HCT116 (cell line): Measurements from ENCODE around the gene DNAJC5. TPM values are rescaled to one million over a fixed set of nuclear protein-coding genes. Genes with fewer than 3 reads are reported as not detected.

ENCODE experiments used
- ATAC-seq: fragments of 200-7000 bp; cut with Tn5 transposase; 2 replicates; pipeline ENCODE4 v1.9.1; 2020; ENCODE audit warnings: mild to moderate bottlenecking, moderate library complexity
- BruUV-seq: library from RNA; stranded (reverse); fragments of 400-500 nt; replicated peaks from 2 replicates; lab custom pipeline; 2021; lab: Mats Ljungman, UMichigan
- CTCF ChIA-PET: fragments of 300-600 bp; sonication (Branson Sonifier 250); formaldehyde crosslinking; loops from one replicate; lab custom pipeline; 2021; ENCODE audit warnings: antibody characterized with exemption; lab: Charles Lee
- POLR2A ChIA-PET: fragments of 300-600, 350-600 bp; sonication (Branson Sonifier 250); formaldehyde crosslinking; loops from one replicate; lab custom pipeline; 2021; ENCODE audit warnings: antibody characterized with exemption; lab: Charles Lee
- RAD21 ChIA-PET, 2 experiments: fragments of 300-600 bp; sonication (Branson Sonifier 250); formaldehyde crosslinking; loops; one replicate each; lab custom pipeline; 2023; ENCODE audit warnings: low total read pairs in 2 of 2; ENCODE audit not compliant: uncharacterized antibody in 2 of 2, unreplicated experiment in 2 of 2, low non-redundant PET in 1 of 2; lab: Charles Lee
- DNase-seq: peaks from one replicate; pipeline ENCODE4 v3.0.0-alpha.2; 2010; ENCODE audit warnings: low read depth, low spot score
- H2AFZ ChIP-seq: fragments of 200-600 bp; shearing (Covaris generic), sonication (generic); 2 replicates; pipeline ENCODE4 v1.6.1; 2017; ENCODE audit warnings: low read depth, mixed run types, mixed read lengths, antibody characterized with exemption, low read length; ENCODE audit not compliant: poor library complexity, severe bottlenecking
- H3K27ac ChIP-seq: 2 replicates; pipeline ENCODE4 v1.5.1; 2012; ENCODE audit warnings: low read depth, low read length
- H3K27me3 ChIP-seq: fragments of 200-600 bp; sonication (generic); 2 replicates; pipeline ENCODE4 v1.6.1; 2016; ENCODE audit warnings: mixed run types, low read length, mixed read lengths; ENCODE audit not compliant: insufficient read depth
- H3K36me3 ChIP-seq, 2 experiments: fragments of 200-500 bp in 1 of 2; fragments of 200-600 bp in 1 of 2; sonication (Bioruptor generic) in 1 of 2; sonication (generic) in 1 of 2; 2 replicates each; pipeline versions ENCODE4 v1.5.1 to v1.6.1; 2014 to 2016; ENCODE audit warnings: low read length in 2 of 2, inconsistent platforms in 1 of 2, mixed read lengths in 1 of 2, mixed run types in 1 of 2; ENCODE audit not compliant: insufficient read depth in 2 of 2, control insufficient read depth in 1 of 2
- H3K4me1 ChIP-seq, 2 experiments: fragments of 200-600 bp in 1 of 2; sonication (generic) in 1 of 2; 2 replicates each; pipeline versions ENCODE4 v1.5.1 to v1.6.1; 2012 to 2017; ENCODE audit warnings: low read length in 2 of 2, inconsistent platforms in 1 of 2, mild to moderate bottlenecking in 1 of 2, mixed read lengths in 1 of 2, mixed run types in 1 of 2, moderate library complexity in 1 of 2; ENCODE audit not compliant: insufficient read depth in 2 of 2, control insufficient read depth in 1 of 2
- H3K4me2 ChIP-seq: fragments of 200-600 bp; sonication (generic); 2 replicates; pipeline ENCODE4 v1.6.1; 2017; ENCODE audit warnings: mixed run types, low read length, mixed read lengths
- H3K4me3 ChIP-seq, 2 experiments: fragments of 200-600 bp in 1 of 2; sonication (generic) in 1 of 2; replicated peaks in 1 of 2; 2 replicates each; pipeline ENCODE4 v1.5.1; 2011 to 2016; ENCODE audit warnings: low read length in 2 of 2, control low read depth in 1 of 2, low read depth in 1 of 2, mild to moderate bottlenecking in 1 of 2, mixed read lengths in 1 of 2, mixed run types in 1 of 2
- H3K79me2 ChIP-seq: fragments of 200-600 bp; sonication (generic); 2 replicates; pipeline ENCODE4 v1.6.1; 2017; ENCODE audit warnings: mild to moderate bottlenecking, mixed run types, low read length, moderate library complexity, mixed read lengths; ENCODE audit not compliant: insufficient read depth
- H3K9ac ChIP-seq: fragments of 200-600 bp; sonication (generic); 2 replicates; pipeline ENCODE4 v1.6.1; 2016; ENCODE audit warnings: low read length, mixed read lengths
- H3K9me2 ChIP-seq: fragments of 200-600 bp; sonication (generic), shearing (Covaris generic); 2 replicates; pipeline ENCODE4 v1.6.1; 2017; ENCODE audit warnings: mixed run types, mild to moderate bottlenecking, moderate library complexity; ENCODE audit not compliant: insufficient read depth
- H3K9me3 ChIP-seq, 2 experiments: fragments of 200-500 bp in 1 of 2; fragments of 200-600 bp in 1 of 2; sonication (Bioruptor generic) in 1 of 2; sonication (generic) in 1 of 2; 2 replicates each; pipeline ENCODE4 v1.6.1; 2014 to 2017; ENCODE audit warnings: low read length in 2 of 2, mixed read lengths in 2 of 2, inconsistent platforms in 1 of 2, low read depth in 1 of 2, mild to moderate bottlenecking in 1 of 2, mixed run types in 1 of 2, moderate library complexity in 1 of 2; ENCODE audit not compliant: control insufficient read depth in 1 of 2, insufficient read depth in 1 of 2
- H4K20me1 ChIP-seq: fragments of 200-600 bp; sonication (generic), shearing (Covaris generic); 2 replicates; pipeline ENCODE4 v1.6.1; 2017; ENCODE audit warnings: mixed run types, mild to moderate bottlenecking, moderate library complexity; ENCODE audit not compliant: insufficient read depth
- ATF3 ChIP-seq: IDR thresholded peaks from 2 replicates; pipeline ENCODE4 v1.6.1; 2012
- CEBPB ChIP-seq: IDR thresholded peaks from 2 replicates; pipeline ENCODE4 v1.6.1; 2012; ENCODE audit warnings: low read depth
- CTCF ChIP-seq, 3 experiments: fragments of 200-600 bp in 1 of 3; sonication (generic) in 1 of 3; IDR thresholded peaks in 2 of 3; conservative IDR thresholded peaks in 1 of 3; 2 replicates each; pipeline ENCODE4 v1.5.1; 2012 to 2017; ENCODE audit warnings: low read depth in 2 of 3, low read length in 2 of 3, antibody characterized with exemption in 1 of 3, borderline replicate concordance in 1 of 3, control low read depth in 1 of 3, mild to moderate bottlenecking in 1 of 3, mixed read lengths in 1 of 3, mixed run types in 1 of 3, moderate library complexity in 1 of 3; ENCODE audit not compliant: insufficient read depth in 1 of 3
- FOSL1 ChIP-seq: IDR thresholded peaks from 2 replicates; pipeline ENCODE4 v1.6.1; 2012; ENCODE audit warnings: low read depth
- MAX ChIP-seq: IDR thresholded peaks from 2 replicates; pipeline ENCODE4 v1.6.1; 2012
- POLR2A ChIP-seq: IDR thresholded peaks from 2 replicates; pipeline ENCODE4 v1.7.0; 2011; ENCODE audit warnings: borderline replicate concordance; ENCODE audit not compliant: insufficient read depth, insufficient read length; ENCODE audit errors: extremely low read depth
- RAD21 ChIP-seq: IDR thresholded peaks from 2 replicates; pipeline ENCODE4 v1.6.1; 2012; ENCODE audit warnings: low read depth, mild to moderate bottlenecking
- TCF7L2 ChIP-seq: IDR thresholded peaks from 2 replicates; pipeline ENCODE4 v1.7.0; 2011; ENCODE audit warnings: borderline replicate concordance, inconsistent platforms; ENCODE audit not compliant: insufficient read depth, insufficient read length; ENCODE audit errors: extremely low read depth
- ZNF274 ChIP-seq: fragments of 200-500 bp; sonication (Bioruptor generic); IDR thresholded peaks from 2 replicates; pipeline ENCODE4 v1.6.1; 2014; ENCODE audit warnings: mild to moderate bottlenecking, low read depth, low read length, inconsistent platforms
- intact Hi-C: fragments of 100-400 bp; cut with micrococcal nuclease; formaldehyde crosslinking; loops from 2 replicates; pipeline ENCODE4 v1.10.0; 2022
- total RNA-seq: library from RNA; stranded (reverse); gene quantifications from one replicate; pipeline ENCODE4 v1.2.1, GENCODE V29; 2021; ENCODE audit not compliant: unreplicated experiment

The DNAJC5 gene
- total RNA-seq, 1 experiment from 2014 or later, result 38.3 TPM

- H3K4me3 ChIP-seq, result no peak overlapping the region
- POLR2A ChIA-PET, result no interaction called here
- CTCF ChIA-PET, result no interaction called here
- TF ChIP-seq ZNF274 (no peak), CTCF (IDR thresholded peaks at IDR 0.05 in 2 of 3, conservative IDR thresholded peaks at IDR 0.05 in 1 of 3; ENCODE audit: borderline replicate concordance in 1 of 3, insufficient read depth in 1 of 3, low read depth in 2 of 3, low read length in 2 of 3) (peak in 2 of 3 experiments; percentile 43 to 56; a peak in 4 of 6 replicates)
- no peaks in the 10 kb centered on the region for H4K20me1 ChIP-seq
- H3K4me2 ChIP-seq, result no peak overlapping the region
- no peak overlapping the region for H3K27ac ChIP-seq
- no peaks in the 10 kb centered on the region for H3K9me2 ChIP-seq
- H3K79me2 ChIP-seq, result peaks cover 15% of the 10 kb centered on the region; the same call in 1 of the 2 replicates
- no peak overlapping the region for H3K9ac ChIP-seq
- intact Hi-C loops, result no loop called here
- RAD21 ChIA-PET, result no interaction called here
- H2AFZ ChIP-seq, result no peak overlapping the region
- ATAC-seq (peak; percentile 51; the same call in 1 of the 2 replicates), DNase-seq (no peak)
- no peaks in the 10 kb centered on the region for H3K9me3 ChIP-seq
- BruUV-seq, result no TSS peak
- H3K27me3 ChIP-seq, result no peaks in the 10 kb centered on the region
- H3K4me1 ChIP-seq, result no peaks in the 10 kb centered on the region
- H3K36me3 ChIP-seq, result peaks cover 18 to 21% of the 10 kb centered on the region in 2 experiments
Measured at GRCh38 chr20:63934271-63935068, 39.5 kb downstream of the DNAJC5 start.

DNA sequence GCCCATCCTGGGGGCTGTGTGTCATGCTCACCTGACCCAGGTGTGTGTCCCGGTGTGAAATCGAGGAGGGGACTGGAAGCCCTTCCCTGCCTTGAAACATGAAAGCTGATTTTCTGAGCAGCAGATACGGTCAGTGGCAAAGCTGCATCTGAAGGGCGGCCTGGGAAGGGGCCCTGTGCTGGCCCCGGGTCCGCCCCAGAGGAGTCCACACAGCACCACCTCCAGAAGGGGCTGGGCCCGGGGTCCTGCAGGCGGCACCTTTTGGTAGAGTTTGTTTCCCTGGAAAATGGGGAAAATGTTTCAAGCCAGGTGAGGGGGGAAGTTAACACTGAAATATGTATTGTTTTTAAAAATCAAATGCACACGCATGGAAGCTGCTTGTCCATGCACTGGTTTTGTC, 40.5 kb downstream of the DNAJC5 start:
- intact Hi-C loops, result no loop called here
- RAD21 ChIA-PET, result no interaction called here
- Histone ChIP-seq H3K9ac (no peak overlapping the region), H3K27ac (no peak overlapping the region), H3K4me2 (no peak overlapping the region), H3K36me3 (peaks cover 12 to 20% of the 10 kb centered on the region in 2 experiments), H3K27me3 (no peaks in the 10 kb centered on the region), H3K79me2 (peaks cover 15% of the 10 kb centered on the region; the same call in 1 of the 2 replicates), H2AFZ (no peak overlapping the region), H3K9me2 (no peaks in the 10 kb centered on the region), H3K4me1 (no peaks in the 10 kb centered on the region), H3K4me3 (no peak overlapping the region), H4K20me1 (no peaks in the 10 kb centered on the region), H3K9me3 (no peaks in the 10 kb centered on the region)
- TF ChIP-seq ZNF274, result no peak
- no peak for TF ChIP-seq CEBPB
- no peak for TF ChIP-seq MAX
- no peak for TF ChIP-seq ATF3
- TF ChIP-seq RAD21, result no peak
- no peak for TF ChIP-seq FOSL1
- no peak for TF ChIP-seq CTCF (IDR thresholded peaks at IDR 0.05 in 2 of 3, conservative IDR thresholded peaks at IDR 0.05 in 1 of 3; ENCODE audit: borderline replicate concordance in 1 of 3, insufficient read depth in 1 of 3, low read depth in 2 of 3, low read length in 2 of 3)
- TF ChIP-seq TCF7L2, result no peak
- no peak for TF ChIP-seq POLR2A
- no peak for DNase-seq
- CTCF ChIA-PET, result no interaction called here
- ATAC-seq, result no peak
- POLR2A ChIA-PET, result no interaction called here
- BruUV-seq, result no TSS peak
